Kidney (tissue), 14 donors: Measurements from ENCODE around the gene NKTR. TPM values are rescaled to one million over a fixed set of nuclear protein-coding genes. Genes with fewer than 3 reads are reported as not detected.

Experiments
- DNase-seq, 5 donors: peaks; one replicate each; pipeline ENCODE4 v3.0.0-alpha.2; 2013 to 2020
- FAIRE-seq: peaks from 2 replicates; lab custom pipeline; 2012; peaks lifted over from hg19 to GRCh38; lab: Jason Lieb, UNC
- H3K27ac ChIP-seq, 2 donors: one replicate each; pipeline ENCODE4 v1.7.0; 2013; ENCODE audit warnings: low read depth in 2 of 2, low read length in 2 of 2, inconsistent platforms in 1 of 2
- H3K27me3 ChIP-seq: one replicate; pipeline ENCODE4 v1.7.1; 2013; ENCODE audit warnings: low read length, inconsistent platforms; ENCODE audit not compliant: control insufficient read depth, insufficient read depth
- H3K36me3 ChIP-seq, 3 donors: one replicate each; pipeline versions ENCODE4 v1.7.0 to v1.7.1; 2013; ENCODE audit warnings: low read length in 3 of 3, control low read depth in 1 of 3, inconsistent platforms in 1 of 3; ENCODE audit not compliant: insufficient read depth in 3 of 3, control insufficient read depth in 2 of 3
- H3K4me1 ChIP-seq, 3 donors: one replicate each; pipeline versions ENCODE4 v1.7.0 to v1.7.1; 2013; ENCODE audit warnings: low read length in 3 of 3, inconsistent platforms in 1 of 3, low read depth in 1 of 3; ENCODE audit not compliant: control insufficient read depth in 2 of 3, insufficient read depth in 2 of 3
- H3K4me3 ChIP-seq, 3 donors: one replicate each; pipeline versions ENCODE4 v1.7.0 to v1.8.1; 2013; ENCODE audit warnings: low read length in 3 of 3, control low read depth in 1 of 3, inconsistent platforms in 1 of 3
- H3K9ac ChIP-seq, 3 donors: one replicate each; pipeline versions ENCODE4 v1.7.0 to v1.7.1; 2013; ENCODE audit warnings: low read length in 3 of 3, control low read depth in 1 of 3, inconsistent platforms in 1 of 3
- H3K9me3 ChIP-seq, 3 donors: one replicate each; pipeline versions ENCODE4 v1.7.0 to v1.7.1; 2013; ENCODE audit warnings: low read length in 3 of 3, control low read depth in 1 of 3, inconsistent platforms in 1 of 3; ENCODE audit not compliant: control insufficient read depth in 2 of 3, insufficient read depth in 1 of 3
- intact Hi-C: fragments of 100-400 bp; cut with DNase I; formaldehyde crosslinking; loops from one replicate; pipeline ENCODE4 v1.11.1; 2022
- polyA plus RNA-seq: library from polyadenylated mRNA; stranded (reverse); fragments of 350-450 nt; fragmentation: Illumina TruSeq; extraction: RNeasy Lipid Tissue Mini Kit (QIAGEN cat#74804); gene quantifications from one replicate; pipeline ENCODE4 v1.2.3, GENCODE V29; 2014; ENCODE audit warnings: low read depth, low replicate concordance; ENCODE audit not compliant: insufficient read depth
- total RNA-seq: library from RNA; stranded (reverse); fragmentation: NEBNext Ultra II Directional; extraction: Animal tissue kit (Norgen Biotek cat#: 25700); gene quantifications from one replicate; pipeline ENCODE4 v1.2.1, GENCODE V29; 2021
- TF ChIP-seq, protein P1 (sequence below): IDR thresholded peaks from 3 replicates; pipeline ENCODE4 v1.5.1; 2012; ENCODE audit warnings: mild to moderate bottlenecking, moderate library complexity, borderline replicate concordance; ENCODE audit not compliant: insufficient read depth; ENCODE audit errors: extremely low read depth
- donor health status: control.
- donor health status: control.
- donor health status: control.
- donor health status: control.
- donor health status: control.
- donor health status: DM: yes; HTN: yes; CAD: no.
- donor health status: Normal renal cell carcinoma (clear cell type).

Gene NKTR
- total and polyA plus RNA-seq, 2 donors from 2014 or later, result 9.2 to 81.1 TPM

DNA sequence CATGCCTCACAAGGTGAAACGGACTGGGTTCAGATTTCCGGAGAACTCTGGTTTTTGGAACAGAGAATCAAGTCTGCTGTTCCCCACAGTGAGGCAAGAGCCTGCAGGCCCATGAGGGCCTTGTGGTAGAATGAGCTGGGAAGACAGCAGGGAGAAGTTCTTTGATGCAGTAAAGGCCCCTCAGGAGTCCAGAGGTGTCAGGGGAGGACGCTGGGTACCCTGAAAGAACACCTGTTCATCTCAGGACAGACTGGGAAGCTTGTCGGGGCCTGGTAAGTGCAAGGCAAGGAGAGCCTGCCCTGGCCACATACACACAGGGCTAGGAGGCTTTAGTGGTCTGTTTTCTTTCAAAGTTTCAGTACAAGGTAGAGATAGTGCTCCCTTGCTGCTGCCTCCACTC, 49.3 kb downstream of the NKTR start:
- Histone ChIP-seq H3K4me1 (peaks cover 0 to 16% (median 10%) of the 10 kb centered on the region in 3 donors), H3K27ac (no peak overlapping the region), H3K4me3 (no peak overlapping the region), H3K9ac (no peak overlapping the region), H3K9me3 (no peaks in the 10 kb centered on the region), H3K27me3 (no peaks in the 10 kb centered on the region), H3K36me3 (peaks cover 0 to 9% (median 1%) of the 10 kb centered on the region in 3 donors)
- FAIRE-seq (no peak), DNase-seq (no peak)
- TF ChIP-seq, protein P1, sequence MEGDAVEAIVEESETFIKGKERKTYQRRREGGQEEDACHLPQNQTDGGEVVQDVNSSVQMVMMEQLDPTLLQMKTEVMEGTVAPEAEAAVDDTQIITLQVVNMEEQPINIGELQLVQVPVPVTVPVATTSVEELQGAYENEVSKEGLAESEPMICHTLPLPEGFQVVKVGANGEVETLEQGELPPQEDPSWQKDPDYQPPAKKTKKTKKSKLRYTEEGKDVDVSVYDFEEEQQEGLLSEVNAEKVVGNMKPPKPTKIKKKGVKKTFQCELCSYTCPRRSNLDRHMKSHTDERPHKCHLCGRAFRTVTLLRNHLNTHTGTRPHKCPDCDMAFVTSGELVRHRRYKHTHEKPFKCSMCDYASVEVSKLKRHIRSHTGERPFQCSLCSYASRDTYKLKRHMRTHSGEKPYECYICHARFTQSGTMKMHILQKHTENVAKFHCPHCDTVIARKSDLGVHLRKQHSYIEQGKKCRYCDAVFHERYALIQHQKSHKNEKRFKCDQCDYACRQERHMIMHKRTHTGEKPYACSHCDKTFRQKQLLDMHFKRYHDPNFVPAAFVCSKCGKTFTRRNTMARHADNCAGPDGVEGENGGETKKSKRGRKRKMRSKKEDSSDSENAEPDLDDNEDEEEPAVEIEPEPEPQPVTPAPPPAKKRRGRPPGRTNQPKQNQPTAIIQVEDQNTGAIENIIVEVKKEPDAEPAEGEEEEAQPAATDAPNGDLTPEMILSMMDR, result no peak
- intact Hi-C loops, result no loop called here

DNA sequence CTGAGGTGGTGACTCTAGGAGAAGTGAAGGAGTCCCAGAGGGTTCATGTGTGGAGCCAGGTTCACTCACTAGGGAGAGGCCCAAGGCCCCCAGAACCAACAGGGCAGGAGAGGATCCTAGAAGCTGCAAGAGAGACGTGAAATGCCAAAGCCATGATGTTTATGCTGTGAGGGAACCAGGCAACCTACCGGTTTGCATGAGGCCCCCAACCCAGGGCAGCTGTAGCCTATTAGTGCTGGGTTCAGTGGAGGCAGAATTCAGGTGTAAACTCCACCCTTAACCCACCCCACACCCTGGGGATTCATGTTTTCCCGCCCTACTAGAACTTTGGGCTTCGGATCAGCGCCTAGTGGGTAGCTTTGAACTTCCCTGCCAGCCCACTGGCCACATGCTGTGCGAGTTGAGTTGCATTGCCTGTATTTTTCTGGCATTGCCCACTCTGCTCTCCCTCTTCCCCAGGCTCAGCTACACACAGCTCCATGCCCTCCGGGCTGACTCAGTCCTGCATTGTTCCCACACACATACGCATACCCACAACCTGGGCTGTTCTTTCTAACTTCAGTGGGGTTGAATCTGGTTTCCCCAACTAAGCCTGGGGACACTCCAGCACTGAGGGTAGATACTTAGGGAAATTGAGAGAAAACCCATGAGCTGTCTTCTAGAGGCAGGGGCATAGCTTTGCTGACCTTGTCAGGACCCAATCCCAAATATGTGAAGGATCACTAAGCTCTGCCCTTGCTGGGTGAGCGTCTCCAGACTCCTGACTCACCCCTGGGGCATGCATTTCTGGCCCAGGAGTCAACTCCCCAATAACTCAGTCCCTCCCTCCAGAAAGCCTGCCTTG, 51.0 kb downstream of the NKTR start:
- no peaks in the 10 kb centered on the region for H3K27me3 ChIP-seq
- H3K36me3 ChIP-seq, result peaks cover 0 to under 1% (median 0%) of the 10 kb centered on the region in 3 donors
- DNase-seq (peak in 1 of 5 donors; percentile 54), FAIRE-seq (no peak)
- TF ChIP-seq, protein P1, result no peak
- intact Hi-C loops, result no loop called here
- no peak overlapping the region for H3K4me3 ChIP-seq
- H3K9me3 ChIP-seq, result no peaks in the 10 kb centered on the region
- no peak overlapping the region for H3K9ac ChIP-seq
- peaks cover 0 to 23% (median 10%) of the 10 kb centered on the region in 3 donors for H3K4me1 ChIP-seq
- no peak overlapping the region for H3K27ac ChIP-seq

DNA sequence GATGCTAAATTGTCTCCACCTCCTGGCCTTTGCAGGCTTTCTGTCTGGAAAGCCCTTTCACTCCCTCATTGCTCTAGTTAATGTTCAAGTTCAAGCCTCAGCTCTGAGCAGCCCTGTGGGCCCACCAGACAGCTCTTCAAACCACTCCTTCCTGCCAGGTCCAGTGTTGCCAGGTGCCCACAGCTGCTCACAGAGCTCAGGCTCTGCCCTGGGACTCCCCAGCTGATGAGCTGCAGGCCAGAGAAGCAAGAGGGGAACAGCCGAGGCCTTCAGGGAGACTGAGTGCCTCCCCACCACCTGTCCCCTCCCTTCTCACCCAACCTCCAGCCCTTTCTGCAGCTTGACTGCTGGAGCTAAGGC, 51.7 kb downstream of the NKTR start:
- Histone ChIP-seq H3K27ac (no peak overlapping the region), H3K9me3 (no peaks in the 10 kb centered on the region), H3K9ac (no peak overlapping the region), H3K4me1 (peaks cover 0 to 23% (median 10%) of the 10 kb centered on the region in 3 donors), H3K36me3 (no peaks in the 10 kb centered on the region), H3K27me3 (no peaks in the 10 kb centered on the region), H3K4me3 (no peak overlapping the region)
- intact Hi-C loops, result no loop called here
- no peak for FAIRE-seq
- TF ChIP-seq, protein P1, result no peak
- DNase-seq, result peak in 1 of 5 donors; percentile 38
